ENCODE results near the gene UBXN6.

Gene UBXN6

DNA sequence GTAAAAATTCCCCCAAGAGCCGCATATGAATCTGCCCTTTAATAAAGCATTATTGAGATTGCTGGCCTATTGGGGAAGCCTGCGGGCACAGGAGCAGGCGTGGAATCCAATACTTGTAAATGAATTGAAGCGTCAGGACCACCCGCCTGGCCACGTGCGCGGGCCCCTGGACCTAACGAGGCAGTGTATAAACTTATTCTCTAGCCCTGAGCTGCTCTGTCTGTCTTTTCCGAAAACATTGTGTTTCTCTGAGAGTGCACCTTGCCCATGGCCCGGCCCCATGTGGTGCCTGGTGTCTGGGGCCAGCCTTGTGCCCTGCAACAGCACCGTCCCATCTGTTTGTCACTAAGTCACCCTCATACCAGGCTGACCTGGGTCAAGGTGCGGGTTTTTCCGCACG, 14.4 kb downstream of the UBXN6 start:
- FAIRE-seq (no peak), DNase-seq (ENCODE audit: insufficient read length, low spot score) (no peak)

DNA sequence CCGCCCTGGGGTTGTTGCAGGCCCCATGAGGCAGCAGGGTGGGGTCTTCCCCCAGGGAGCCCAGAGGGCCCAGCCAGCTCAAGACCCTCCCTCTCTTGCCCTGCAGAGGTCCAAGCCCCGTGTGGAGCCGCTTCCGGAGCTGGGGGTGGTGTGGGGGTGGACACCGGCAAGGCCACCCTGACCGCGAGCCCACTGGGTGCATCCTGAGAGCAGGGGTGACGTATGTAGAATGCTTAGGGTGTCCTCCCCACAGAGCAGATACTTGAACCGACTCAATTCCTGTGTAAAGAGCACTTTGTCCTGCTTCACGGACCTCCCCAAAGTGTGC, 14.8 kb downstream of the UBXN6 start:
- DNase-seq (ENCODE audit: insufficient read length, low spot score) (no peak), FAIRE-seq (no peak)

DNA sequence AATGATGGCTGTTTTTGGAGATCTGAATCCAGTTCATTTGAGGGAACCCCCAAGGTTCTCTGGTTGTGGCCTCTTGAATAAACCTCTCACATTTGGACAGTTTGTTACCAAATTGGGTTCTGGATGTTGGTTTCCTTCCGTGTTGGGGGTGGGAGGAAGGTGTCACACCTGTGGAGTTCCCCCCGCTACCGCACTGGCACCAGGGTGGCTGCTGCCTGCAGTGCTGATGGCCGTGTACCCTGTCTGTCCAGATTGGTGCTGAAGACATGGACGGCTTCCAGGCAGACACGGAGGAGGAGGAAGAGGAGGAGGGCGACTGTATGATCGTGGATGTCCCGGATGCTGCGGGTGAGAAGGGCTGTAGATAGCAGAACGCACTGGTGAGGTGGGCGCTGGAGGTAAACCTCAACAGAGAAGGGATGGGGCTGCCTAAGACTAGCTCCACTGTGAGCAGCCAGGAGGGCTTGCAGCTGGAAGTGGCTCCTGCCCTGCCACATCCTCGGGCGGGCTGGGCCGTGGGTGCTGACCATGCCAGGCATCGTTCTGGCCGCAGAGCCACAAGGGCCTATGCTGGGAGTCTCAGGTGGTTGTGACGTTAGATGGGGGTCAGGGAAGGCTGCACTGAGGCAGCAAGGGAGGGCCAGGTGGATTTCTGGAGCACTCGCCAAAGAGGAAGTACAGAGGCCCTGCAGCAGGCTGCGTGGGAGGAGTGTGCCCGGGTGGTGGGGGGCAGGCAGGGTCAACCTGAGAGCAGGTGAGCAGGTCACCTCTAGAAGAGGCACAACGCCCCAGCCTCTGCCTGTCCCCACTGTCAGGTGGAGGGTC, 15.4 kb downstream of the UBXN6 start:
- FAIRE-seq (no peak), DNase-seq (ENCODE audit: insufficient read length, low spot score) (no peak)

DNA sequence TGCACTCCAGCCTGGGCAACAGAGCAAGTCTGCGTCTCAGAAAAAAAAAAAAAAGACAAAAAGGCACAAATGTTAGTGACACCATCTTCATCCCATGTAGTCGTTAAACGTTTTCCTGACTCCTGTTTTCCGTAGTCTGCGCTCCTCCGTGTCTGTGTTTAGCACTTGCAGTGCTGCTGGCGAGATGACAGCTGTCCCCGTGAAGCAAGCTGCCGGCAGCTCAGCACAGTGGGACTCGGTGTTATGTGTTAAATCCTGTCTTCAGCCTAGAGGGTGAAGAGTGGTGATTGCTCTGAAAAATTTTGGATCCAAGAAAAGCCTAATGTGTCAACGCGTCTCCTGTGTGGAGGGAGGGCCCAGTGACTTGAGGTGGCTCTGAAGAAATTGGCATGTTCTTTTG, 18.4 kb downstream of the UBXN6 start:
- FAIRE-seq, result no peak
- DNase-seq (ENCODE audit: insufficient read length, low spot score), result no peak

DNA sequence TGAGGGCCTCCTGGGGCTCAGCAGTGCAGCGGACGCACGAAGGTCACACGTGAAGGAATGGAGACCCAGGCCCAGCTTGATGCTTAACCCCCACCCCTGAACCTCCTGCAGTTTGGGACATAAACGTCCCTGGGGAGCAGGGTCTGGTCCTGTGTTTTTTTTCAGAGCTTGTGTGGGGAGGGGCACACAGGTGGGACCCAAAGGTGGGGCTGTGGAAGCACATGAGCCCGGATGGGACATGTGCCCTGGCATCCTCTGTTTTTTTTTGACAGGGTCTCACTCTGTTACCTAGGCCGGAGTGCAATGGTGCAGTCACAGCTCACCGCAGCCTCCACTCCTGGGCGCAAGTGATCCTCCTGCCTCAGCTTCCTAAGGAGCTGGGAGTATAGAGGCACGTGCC, 20.5 kb downstream of the UBXN6 start:
- DNase-seq (ENCODE audit: insufficient read length, low spot score) (no peak), FAIRE-seq (no peak)

DNA sequence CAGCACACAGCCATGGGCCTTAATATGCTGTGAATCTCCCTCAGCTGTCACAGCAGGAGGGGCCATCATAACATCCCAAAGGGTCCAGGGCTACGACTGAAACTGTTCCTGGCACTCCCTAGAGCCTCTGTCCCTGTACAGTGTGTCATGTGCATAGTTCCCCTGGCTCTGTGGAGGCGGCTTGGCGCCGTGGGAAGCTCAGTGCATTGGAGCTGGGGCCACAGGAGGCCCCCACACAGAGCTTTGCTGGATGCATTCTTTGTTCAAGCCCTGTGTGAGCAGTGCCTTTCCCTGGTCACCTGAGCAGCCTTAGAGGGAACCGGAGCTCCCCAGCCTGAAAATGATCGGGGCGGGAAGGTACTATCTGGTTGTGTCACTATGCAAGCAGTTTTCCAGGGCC, 21.4 kb downstream of the UBXN6 start:
- FAIRE-seq (no peak), DNase-seq (ENCODE audit: insufficient read length, low spot score) (no peak)

DNA sequence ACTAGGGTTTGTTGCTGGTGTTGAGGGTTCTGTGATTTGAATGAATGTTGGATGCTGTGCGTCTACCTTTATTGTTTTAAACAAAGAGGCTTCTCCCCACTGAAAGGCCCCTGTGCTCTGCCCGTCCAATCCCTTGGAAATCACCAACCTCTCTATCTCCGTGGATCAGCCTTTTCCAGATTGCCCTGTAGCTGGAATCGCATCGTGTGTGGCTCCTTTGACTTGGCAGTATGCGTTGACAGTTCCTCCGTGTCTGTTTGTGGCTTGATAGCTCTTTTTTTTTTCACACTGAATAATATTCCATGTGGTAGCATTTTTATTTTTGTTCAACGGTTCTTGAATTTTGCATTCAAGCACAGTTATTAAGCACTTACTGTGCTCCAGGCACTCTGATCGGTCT, 23.2 kb downstream of the UBXN6 start:
- FAIRE-seq (no peak), DNase-seq (ENCODE audit: insufficient read length, low spot score) (no peak)

DNA sequence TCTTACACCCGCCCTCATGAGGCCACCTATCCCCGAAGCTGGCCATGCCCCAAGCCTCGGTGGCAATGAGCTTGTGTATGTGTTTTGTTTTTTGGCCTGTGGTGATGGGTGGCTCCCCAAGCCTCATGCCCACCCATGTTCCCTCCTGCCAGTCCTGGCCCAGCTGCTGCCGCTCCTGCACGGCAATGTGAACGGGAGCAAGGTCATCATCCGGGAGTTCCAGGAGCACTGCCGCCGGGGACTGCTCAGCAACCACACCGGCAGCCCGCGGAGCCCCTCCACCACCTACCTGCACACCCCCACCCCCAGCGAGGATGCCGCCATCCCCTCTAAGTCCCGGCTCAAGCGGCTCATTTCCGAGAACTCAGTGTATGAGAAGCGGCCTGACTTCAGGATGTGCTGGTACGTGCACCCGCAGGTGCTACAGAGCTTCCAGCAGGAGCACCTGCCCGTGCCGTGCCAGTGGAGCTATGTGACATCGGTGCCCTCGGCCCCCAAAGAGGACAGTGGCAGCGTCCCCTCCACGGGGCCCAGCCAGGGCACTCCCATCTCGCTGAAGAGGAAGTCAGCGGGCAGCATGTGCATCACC, 24.6 kb downstream of the UBXN6 start:
- DNase-seq (ENCODE audit: insufficient read length, low spot score) (no peak), FAIRE-seq (no peak)

DNA sequence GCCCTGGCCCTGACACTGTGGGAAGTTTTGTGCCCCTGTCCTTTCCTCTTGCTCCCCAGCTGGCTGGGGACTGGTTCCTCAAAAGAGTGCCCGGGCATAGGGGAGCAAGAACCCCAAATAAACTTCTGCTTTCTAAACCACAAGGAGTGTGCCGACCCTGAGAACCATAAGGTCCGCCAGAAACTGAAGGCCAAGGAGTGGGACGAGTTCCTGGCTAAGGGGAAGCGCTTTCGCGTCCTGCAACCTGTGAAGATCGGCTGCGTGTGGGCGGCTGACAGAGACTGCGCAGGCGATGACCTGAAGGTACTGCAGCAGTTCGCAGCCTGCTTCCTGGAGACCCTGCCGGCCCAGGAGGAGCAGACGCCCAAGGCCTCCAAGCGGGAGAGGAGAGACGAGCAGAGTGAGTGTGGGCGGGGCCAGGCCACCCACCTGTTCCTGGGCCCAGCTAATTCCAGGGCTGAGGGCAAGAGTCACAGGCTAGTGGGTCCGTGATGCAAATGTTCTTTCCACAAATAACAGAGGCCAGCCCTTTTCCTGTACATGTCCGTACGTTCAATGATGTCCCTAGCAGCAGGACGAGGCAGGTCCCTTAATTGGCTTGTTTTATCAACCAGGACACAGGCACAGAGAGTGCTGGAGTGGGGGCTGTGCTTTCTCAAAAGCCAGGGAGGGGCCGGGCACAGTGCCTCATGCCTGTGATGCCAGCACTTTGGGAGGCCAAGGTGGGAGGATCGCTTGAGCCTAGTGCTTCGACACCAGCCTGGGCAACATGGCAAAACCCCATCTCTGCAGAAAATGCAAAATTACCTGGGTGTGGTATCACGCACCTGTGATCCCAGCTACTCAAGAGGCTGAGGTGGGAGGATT, 25.6 kb downstream of the UBXN6 start:
- no peak for DNase-seq (ENCODE audit: insufficient read length, low spot score)
- FAIRE-seq, result no peak

DNA sequence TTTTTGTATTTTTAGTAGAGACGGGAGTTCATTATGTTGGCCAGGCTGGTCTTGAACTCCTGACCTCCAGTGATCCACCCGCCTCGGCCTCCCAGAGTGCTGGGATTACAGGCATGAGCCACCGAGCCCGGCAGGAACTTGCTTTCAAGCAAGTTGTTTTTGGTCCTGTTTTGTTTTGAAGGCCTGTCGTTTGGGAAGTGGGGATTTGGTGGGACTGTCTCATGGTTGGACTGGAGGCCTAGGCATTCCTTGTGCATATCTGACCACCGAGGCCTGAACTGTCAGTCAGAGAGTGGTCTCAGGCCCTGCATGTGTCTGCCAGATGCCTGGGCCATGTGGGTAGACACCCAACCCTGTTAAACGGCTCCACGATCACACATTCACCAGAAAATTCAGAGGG, 26.3 kb downstream of the UBXN6 start:
- FAIRE-seq, result no peak
- no peak for DNase-seq (ENCODE audit: insufficient read length, low spot score)

DNA sequence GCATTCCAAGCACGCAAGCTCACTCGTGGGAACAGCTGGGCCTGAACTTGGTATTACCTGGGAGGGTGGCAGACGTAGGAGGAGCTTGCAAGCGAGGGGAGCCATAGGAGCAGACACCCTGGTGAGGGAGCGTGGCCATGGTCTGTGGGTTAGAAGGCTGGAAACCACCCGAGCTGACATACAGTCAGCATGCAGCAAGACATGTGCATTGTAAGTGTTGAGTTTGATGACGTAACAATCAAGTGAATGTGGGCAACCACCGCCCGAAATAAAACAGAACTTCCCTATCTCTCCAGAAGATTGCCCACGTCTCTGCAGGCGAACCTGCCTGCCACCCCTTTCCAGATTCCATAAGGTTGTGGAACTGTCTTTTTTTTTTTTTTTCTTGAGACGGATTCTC, 26.8 kb downstream of the UBXN6 start:
- DNase-seq (ENCODE audit: insufficient read length, low spot score) (no peak), FAIRE-seq (no peak)

DNA sequence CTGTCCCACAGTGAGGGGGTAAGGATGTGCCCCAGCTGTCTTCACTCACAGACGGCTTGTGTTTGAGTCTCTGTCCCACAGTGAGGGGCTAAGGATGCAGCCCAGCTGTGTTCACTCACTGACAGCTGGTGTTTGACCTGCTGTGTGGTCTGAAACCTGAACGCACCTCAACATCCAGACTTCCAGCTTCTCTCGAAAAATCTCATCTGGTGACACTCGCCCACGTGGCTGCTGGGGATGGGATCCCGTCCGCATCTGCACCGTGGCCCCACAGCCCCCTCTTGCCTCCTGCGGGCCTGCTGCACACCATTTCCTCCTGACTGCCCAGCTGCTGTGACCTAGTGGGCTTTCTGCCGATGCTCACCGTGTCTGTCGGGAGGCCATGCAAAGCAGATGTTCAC, 27.8 kb downstream of the UBXN6 start:
- DNase-seq (ENCODE audit: insufficient read length, low spot score) (no peak), FAIRE-seq (no peak)

DNA sequence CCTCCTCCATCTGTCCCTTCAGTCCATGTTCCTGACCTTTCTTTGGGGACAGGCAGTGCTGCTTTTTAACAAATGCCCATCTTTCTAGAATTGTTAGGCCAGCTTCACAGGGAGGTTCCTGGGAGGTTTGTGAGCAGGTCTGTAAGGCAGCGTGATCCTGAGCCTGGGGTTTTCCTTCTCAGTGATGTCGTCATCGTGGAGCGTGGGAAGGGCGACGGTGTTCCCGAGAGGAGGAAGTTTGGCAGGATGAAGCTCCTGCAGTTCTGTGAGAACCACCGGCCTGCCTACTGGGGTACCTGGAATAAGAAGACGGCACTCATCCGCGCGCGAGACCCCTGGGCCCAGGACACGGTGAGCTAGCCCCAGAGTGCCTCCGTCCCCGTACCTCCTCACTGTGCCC, 28.3 kb downstream of the UBXN6 start:
- DNase-seq (ENCODE audit: insufficient read length, low spot score) (no peak), FAIRE-seq (no peak)

DNA sequence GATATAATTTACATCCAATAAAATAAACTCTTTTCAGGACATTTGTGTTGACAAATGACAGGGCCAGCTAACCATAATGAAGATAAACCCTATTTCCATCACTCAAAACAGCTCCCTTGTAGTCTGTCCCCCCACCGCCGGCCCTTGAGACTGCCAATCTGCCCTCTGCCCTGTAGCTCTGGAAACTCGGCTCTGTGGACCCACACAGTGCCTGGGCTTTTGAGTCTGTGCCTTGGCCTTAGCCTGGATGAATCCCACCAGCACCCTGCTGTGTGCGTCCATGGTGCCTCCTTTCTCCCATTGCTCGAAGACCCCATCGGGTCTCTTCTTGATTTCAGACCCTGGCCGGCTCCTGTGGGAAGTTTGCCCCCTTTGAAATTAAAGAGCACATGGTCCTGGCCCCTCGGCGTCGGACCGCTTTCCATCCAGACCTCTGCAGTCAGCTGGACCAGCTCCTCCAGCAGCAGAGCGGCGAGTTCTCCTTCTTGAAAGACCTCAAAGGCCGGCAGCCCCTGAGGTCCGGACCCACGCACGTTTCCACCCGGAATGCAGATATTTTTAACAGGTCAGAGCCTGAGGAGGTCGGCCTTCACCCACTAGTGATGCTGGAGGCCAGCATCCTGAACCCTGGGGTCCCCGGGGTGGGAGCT, 29.1 kb downstream of the UBXN6 start:
- no peak for FAIRE-seq
- no peak for DNase-seq (ENCODE audit: insufficient read length, low spot score)

DNA sequence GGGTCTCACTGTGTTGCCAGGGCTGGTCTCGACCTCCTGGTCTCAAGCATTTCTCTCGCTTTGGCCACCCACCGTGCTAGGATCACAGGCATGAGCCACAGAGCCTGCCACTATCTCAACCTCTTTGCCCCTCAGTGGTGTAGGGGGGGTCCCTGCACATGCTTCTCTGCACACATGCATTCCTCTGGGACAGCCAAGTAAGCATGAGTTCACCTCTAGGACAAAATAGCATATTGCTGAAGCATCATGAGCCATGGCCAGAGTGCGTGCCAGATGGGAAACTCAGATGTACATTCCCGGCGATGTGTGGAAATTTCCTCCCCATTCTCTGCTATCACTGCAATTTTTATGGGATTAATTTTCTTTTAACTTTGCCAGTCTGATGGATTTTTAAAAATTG, 32.1 kb downstream of the UBXN6 start:
- DNase-seq (ENCODE audit: insufficient read length, low spot score), result no peak
- FAIRE-seq, result no peak

DNA sequence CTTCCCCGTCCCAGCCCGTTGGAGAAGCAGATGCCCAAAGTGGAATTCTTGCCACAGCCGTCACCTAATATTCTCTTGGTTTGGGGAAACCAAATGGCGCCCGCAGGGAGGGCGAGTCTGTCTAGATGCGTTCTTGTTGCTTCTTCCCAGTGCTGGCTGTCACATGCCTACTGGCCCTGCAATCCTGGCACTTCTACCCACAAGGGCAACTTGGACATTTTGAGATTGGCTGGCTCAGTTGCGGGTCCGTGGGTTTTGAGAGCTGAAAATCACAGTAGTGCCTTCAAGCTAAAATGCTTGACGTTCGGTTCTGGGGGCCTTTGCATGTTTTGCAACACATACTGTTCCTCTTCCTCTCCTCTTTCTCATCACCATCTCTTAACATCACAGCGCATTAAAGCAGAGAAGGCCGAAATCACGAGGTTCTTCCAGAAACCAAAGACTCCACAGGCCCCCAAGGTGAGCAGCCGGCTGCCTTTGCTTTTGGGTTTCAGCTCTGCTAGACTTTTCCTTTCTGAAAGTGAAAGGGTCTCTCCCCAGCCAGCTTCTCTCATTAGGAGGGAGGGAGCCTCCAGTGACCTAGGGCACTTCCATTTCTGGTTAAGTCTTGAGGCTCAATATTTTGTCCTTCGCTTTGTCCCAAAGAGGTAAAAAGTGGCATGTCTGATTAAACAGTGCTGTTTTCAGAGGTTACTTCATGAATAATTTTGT, 34.0 kb downstream of the UBXN6 start:
- no peak for DNase-seq (ENCODE audit: insufficient read length, low spot score)
- no peak for FAIRE-seq

DNA sequence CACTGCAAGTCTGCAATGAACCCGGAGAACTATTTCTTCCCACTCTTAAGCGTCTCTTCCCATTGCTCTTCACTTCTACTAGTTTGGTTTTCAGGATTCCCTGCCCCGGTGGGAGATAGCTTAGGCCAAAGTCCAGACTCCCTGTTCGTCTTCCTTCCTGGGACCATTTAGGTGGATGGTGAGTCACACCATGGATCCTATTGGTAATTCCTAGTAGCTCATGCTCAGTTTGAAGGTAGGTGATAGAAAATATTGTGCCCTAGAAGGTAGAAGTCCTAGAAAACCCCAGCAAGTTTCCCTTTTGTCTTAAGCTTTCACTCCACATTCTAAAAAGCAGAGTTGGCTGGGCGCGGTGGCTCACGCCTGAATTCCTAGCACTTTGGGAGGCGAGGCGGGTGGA, 41.3 kb downstream of the UBXN6 start:
- no peak for DNase-seq (ENCODE audit: insufficient read length, low spot score)
- no peak for FAIRE-seq

DNA sequence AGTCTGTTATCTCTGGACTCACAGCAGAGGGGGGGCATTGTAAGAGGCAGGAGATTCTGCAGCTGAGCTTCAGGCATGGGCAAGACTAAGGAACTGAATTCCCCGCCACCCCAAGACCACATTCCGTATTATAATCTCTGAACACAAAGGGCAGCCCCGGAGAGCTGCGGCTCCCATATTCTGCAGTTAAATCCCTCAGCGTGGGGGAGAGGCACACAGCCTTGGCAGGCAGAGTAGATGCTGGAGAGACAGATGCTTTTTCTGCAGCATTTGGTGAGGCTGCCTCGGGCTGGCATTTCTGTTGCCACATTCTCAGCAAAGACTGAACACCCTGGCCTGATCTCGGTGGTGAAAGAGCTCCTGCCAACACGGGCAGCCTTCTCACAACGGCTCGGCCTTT, 42.2 kb downstream of the UBXN6 start:
- FAIRE-seq, result no peak
- DNase-seq (ENCODE audit: insufficient read length, low spot score), result no peak

DNA sequence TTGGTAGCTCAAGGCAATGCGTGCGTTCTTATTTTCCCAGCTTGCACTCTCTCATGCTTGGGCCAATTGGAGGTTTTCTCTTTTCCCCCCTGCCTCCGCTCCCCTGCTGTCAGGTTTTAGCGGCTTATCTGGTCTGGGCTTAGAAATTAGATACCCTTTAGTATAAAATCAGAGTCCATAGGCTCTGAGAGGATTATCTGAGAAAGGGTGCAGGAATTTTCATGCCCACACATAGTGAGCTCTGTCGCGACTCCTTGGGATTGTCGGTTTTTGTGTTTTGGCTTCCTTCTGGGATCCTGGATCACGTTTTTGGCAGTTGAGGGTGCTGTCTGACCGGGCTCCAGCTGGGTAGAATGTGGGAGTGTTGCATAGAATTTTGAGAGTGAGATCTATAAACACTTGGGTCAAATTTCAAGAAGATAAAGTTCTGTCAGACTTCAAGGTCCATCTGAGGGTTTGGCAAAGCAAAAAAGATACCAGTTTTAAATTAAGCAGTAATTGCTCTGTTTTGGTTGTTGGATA, 42.7 kb downstream of the UBXN6 start:
- no peak for FAIRE-seq

DNA sequence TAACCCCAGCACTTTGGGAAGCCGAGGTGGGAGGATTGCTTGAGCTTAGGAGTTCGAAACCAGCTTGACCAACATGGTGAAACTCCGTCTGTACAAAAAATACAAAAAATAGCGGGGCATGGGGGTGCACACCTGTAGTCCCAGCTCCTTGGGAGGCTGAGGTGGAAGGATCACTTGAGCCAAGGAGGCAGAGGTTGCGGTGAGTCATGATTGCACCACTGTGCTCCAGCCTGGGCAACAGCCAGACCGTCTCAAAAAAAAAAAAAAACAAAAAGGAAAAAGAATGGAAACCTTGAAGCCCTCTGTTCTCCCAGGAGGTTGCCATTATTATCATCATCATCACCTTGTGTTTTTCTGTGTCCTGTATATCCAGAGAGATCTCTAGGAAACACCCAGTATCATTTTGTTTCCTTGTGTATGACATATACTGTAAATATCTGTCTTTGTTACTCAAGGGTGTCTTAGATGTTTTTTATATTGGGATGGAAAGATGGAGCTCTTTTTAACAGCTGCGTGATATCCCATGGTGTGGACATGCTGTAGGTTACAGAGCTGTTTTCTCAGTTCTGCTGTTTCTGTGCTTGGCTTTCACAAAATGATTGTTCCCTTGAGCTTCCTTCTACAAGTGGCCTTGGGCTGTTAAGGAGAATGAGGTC, 43.3 kb downstream of the UBXN6 start:
- no peak for DNase-seq (ENCODE audit: insufficient read length, low spot score)
- no peak for FAIRE-seq

More for the DNA sequence above, 42.7 kb downstream of the UBXN6 start:
- no peak for DNase-seq (ENCODE audit: insufficient read length, low spot score)
